Stimulated activated CD4-positive, alpha-beta T cell treated with anti-CD3 and anti-CD28 coated beads, Interleukin-15, amount 100 ng/mL, for 48 hours (primary cell): ENCODE measurements around the gene CDYL.
A peak's percentile ranks its signal among the peaks of the same experiment; 100 is the strongest.

Experiments used
- DNase-seq, 2 donors: peaks; one replicate each; pipeline ENCODE4 v3.0.0-alpha.2; 2020; ENCODE audit warnings: low read depth in 2 of 2

CDYL gene

DNA sequence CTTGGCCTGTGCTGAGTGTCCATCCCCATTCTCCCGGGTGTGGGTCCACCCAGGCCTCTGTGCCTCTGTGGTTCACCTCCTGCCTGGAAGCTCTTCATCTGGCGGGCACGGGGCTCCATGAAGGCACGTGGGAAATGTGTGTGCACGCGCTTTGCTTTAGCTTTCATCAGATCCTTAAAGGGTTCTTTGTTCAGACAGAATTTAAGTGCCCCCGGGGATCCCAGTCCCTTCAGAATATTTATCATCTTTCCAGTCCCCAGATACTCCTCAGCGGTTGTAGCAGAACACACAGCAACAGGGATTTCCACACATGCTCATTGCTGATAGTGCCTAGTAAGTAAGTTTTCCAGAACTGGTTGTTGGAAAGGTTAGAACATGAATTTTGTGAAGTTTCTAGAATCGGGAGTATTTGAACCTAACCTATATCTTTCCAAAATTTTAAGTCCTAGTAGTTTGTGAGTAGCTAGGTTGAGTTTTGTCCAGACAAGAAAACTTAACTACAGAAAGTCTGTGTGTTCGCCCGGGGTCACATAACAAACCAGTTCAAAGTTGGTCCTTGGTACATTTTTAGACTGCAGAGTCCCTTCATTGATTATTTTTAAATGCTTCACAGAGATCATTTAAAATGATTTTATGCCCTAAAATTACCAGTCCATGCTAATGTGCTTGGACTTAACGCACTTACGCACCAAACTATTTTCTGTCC lies 159.9 kb downstream of the CDYL start:
- no peak for DNase-seq

DNA sequence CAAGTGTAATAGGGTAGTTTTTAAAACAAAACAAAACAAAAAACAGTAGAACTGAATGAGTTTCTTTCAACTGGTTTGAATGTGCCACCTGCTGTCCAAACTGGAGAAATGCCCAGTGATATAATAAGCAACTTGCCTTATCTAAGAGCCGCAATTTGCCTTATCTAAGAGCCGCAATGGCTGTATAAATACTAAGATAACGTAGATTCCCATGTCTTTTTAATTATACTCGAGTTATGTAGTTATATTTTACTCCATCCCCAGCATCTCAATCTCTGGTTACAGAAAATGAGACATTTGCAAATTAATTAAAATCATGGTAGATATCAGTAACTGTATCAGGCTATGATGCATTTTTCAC lies 160.5 kb downstream of the CDYL start:
- DNase-seq: no peak

DNA sequence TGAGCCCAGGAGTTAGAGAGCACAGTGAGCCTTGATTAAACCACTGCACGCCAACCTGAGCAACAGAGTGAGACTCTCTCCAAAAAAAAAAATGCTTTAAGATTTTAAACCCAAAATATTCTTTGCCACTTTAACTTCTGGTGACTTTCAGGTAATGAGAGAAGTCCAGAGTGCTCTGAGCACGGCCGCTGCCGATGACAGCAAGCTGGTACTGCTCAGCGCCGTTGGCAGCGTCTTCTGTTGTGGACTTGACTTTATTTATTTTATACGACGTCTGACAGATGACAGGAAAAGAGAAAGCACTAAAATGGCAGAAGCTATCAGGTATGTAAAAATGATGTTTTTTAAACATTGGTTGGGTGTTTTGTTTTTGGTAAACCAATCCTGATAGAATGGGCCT lies 161.2 kb downstream of the CDYL start:
- DNase-seq: no peak

DNA sequence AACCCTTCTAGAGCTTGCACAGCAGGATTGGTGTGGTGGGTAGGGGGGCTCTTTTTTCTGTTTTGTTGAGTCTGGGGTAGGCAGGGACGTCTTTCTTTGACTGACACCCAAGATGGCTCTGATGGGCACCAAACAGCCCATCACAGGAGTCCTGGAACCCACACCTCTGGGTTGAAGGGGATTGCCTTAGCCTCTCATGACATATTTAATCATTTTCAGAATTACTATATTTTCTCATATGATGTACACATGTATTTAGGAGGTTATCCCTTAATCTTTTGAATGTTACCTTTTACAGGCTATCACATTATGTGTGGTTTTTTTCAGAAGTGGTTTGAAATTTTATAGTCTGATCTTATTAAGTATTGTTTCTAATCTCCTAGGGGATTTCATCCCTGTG lies 163.0 kb downstream of the CDYL start:
- DNase-seq: no peak

DNA sequence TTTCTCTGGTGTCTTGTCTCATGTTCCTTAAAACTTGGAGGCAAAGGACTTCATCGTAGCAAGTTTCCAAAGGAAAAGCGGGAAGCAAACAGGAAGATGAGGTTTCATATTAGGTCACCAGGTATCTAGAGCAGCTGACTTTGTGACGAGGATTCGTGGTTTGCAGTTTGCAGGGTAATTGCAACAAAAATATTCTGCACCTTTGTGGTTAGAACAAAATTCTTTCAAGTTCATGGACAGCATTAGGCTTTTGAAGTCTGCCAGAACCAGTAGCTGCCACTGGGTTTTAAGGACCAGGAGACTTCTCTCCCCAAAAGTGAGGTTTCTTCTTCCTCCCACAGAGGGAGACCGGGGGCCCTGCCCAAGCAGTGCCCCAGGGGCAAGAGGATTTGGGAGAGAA lies 164.2 kb downstream of the CDYL start:
- DNase-seq: no peak

DNA sequence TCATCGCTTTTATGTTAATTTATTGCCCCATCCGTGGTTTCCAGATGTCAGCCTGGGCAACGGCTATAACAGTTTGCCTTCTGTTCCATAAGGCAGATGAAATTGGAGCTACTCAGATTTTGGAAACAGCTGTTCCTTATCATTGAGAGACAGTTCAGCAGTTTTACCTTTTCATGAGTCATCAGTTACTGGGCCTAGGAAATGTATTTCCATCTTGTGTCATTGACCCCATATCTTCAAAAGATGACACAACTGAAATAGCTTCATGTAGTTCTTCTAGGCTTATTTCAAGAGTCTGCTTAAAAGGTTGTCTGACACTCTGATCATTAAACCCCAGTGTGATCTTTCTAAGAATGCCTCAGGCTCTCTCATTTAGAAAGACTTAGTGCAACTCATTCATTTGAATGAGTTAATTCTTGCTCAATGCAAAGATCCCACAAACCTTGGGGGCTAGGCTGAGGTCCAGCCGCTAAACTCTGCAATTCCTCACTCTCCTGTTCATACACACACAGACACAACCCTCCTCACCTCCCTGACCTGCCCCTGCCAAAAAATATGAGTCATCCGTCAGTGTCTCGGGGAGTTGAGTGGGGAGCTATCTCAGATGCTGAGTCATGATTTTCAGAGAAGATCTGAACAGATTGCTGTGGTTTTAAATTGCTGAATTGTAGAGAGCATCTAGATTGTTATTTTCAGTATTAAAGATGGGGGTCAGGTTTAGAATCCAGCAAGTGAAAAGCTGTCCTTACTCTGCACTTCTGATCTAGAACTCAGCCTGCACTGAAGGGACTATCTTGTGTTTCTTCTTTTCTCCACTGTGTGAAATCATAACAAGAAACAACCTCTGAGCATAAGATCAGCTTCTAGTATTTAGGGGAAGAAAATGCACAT lies 165.8 kb downstream of the CDYL start:
- peak; percentile 28 to 35 for DNase-seq

DNA sequence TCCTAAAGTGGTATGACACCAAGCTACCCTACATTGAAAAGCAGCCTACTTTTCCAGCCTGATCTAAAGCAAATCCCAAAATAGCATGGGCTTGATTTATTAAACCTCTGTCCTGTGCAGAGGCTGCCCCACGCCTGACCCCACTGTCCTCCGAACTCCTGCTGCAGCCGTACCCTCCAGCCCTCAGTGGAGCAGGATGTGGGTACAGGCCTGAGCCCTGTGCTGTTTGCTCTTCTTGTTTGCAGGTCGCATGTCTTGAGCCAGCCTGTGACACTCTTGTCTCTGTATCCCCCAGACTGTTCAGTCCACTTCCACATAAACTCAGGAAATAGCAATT lies 166.4 kb downstream of the CDYL start:
- DNase-seq: no peak

DNA sequence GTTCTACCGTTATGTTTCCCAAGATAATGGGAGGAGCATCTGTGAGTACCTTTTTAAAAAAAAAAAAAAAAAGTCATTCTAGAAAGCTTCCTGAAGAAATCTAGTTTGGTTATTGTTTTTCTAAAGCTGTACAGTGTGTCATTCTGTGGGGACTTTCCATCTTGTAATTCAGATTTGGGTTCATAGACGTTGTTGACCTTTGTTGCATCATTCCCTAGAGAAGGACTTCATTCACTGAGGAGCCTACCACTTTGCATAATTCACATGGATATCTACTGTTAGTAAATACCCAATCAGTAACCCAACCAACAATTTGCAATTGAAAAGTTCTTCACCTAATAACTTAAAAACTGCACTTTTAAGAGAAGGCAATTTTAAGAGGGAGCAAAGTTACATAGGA lies 167.5 kb downstream of the CDYL start:
- DNase-seq: no peak

DNA sequence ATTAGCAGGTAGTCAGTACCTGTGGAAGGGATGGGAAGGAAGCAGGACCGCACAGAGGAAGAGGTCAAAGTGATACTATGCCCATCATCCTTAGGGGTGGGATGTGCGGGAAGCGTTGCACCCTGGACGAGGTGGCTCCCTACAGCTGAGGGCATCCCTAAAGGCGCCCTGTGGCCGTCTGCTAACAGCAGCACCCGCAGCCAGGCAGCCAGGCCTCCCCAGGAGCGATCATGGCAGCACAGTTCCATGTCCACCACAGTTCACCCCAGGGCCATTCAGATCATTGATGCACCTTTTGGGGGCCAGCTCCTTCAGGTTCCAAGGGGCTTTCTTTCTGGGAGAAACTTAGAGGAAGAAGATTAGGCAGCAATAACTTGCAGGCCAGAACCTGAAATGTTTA lies 168.1 kb downstream of the CDYL start:
- DNase-seq: no peak

DNA sequence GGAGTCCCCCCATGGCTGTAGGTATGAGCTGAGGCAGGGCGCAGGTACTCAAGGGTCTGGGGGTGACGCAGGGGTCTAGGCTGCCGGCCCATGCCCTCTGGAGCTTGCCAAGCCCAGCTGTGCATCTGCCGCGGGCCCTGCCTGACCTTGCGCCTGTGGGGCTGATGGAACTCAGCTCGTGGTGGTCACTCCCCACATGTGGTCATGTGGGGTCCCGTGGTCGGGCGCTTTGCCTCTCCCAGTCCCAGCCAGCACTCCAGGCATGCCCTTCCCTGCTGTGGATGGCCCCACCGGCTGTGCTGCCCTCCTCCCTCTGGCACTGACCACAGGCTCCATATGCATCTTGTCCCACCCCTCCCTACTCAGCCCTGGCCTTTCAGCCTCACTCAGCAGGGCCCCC lies 170.3 kb downstream of the CDYL start:
- no peak for DNase-seq

DNA sequence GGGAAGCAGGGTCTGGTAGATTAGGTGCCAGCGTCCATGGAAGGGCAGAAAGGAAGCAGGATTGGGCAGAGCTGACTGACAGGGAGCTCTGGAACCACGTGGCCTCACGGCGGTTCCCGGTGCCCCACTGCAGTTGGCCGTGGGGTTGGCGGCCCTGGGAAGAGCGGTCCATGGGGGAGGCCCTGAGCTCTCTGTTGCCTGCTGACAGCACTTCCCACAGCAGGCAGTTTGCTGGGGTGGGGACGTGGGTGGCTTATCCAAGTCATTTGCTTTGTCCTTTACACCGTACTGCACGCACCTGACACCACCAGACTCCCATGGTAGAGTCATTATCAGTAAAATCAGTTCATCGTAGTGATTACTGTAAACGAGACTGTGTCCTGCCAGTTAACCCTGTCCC lies 171.5 kb downstream of the CDYL start:
- DNase-seq: no peak

DNA sequence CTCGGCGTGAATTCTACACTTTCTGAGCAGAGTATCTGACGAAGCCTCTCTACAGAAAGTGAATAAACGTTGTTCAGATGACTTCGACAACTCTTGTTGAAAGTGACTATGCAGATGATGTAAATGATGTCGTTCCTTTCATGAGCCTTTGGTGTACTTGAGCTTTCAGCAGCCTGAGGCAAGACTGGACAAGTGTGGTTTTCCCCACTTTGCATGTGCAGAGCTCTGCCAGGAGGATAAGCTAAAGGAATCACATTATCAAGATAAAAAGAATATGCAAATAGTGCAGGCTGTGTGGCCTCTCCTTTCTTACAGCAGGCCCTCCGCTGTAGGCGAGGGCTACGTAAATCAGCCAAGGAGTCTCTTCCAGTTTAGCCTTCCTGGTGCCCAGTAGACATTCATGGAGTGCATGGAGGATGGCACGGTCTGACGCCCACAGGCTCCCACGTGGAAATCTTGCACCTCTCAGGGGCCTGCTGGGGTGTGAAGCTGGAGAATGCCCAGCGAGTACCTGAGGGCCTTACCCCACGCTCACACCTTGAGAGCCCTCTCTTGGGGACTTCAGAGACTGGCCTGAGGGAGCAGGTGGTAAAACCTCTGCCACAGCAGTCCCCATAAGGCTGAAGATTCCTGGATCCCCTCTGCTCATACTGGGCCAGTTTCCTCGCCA lies 172.7 kb downstream of the CDYL start:
- no peak for DNase-seq

DNA sequence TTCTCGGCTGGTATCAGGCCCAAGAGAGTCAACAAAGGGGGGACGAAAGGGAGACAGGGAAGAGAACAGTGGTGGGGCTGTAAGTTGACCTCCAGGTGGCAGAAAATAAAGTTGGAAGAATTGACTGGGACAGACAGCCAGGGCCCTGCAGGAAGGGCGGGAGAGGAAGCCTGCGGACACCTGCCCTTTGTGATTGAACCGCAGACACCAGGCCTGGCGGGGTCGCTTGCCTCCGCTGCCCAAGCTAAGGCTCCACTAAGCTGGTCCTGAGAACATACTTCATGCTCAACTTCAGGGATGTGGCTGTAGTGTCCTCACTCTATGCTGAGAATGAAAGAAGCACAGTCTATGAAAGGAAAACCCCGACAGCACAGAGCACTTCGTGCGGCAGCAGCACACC lies 173.9 kb downstream of the CDYL start:
- DNase-seq: no peak

DNA sequence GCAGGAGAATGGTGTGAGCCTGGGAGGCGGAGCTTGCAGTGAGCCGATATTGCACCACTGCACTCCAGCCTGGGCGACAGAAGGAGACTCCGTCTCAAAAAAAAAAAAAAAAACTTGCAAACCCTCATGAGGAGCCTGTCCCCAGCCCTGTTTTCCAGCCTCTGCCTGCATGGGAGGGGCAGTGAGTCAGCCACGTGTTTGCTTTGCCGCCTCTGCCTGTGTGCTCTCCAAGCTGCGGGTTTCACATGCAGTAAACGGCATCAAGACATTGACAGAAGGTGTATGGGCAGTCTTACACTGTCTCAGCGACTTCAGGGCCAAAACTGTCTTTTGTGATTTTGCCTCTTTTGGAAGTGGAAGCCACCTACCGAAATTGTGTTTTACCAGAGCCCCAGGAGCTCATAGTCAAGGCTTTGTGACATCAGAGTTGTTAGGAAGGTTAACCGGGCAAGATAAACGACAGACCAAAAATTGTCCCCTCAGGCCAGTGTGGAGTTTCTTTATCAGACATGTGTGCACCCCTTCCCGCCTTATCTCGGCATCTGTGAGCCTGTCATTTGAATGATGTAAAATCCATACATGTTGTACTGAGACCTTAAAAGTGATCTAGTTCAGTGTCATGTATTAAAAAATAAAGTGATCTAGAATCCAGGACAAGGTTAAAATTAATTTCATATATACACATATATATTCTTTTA lies 174.8 kb downstream of the CDYL start:
- DNase-seq: no peak

DNA sequence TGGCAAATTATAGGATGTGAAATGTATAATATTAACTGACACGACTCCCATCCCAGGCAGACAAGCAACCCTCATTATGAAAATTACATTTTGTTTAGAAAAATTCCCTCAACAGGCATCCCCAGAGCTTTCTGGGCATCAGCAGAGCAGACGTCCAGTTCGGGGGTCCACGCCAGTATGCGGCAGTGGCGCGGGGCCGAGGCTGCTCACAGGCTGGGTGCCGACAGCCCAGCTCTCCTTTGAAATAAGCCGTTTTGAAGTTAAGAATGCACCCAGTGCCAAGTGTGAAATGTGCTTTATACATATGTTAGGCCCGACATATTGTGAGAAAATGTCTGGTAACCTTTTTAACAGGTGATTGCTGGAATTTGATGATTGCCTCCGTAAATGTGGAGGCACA lies 177.2 kb downstream of the CDYL start:
- DNase-seq: no peak

DNA sequence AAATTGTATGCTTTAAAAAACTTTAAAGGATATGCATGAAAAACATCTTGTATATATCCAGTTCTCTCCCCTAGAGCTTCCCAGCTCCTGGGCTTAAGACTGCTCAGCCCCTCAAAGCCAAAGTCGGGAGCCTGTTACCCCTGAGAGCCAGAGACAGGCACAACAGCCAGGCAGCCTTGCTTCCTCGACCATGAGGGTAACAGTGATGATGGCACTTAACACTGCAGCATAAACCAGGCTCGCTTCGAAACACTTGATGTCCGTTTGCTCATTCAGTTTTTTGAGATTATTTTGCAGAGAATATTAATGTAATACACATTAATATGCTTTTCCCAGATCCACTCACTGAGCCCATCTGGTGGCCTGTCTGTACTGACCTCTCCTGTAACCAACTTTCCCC lies 180.4 kb downstream of the CDYL start:
- no peak for DNase-seq

DNA sequence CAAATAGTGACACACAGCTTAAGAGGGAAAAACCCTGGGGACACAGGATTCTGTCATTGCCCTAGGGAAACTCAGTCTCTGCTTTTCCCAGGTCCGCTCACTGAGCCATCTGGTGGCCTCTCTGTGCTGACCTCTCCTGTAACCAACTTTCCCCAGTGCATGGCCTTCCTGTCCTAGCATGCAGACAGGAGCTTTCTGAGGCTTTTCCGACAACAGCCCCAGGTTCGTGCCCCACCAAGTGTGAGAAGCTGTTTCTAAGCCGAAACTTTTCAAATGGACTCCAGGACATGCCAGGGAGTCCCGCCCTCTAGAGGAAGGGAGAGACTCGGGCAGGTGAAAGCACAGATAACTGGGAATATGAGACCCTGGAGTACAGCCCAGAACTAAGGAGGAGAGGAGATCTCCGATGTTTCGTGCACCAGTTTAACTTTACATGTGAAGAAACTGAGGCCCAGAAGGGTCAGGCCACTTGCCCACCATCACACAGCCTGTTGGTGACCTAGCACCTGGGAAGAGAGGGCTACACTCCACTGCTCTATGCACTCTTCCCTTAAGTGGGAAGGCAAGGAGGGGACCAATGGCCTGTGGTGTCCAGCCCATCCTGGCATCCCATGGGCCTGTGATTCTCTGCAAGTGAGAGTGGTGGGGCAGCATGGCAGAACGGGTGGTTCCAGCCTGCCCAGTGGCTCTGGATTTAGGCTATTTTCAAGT lies 181.5 kb downstream of the CDYL start:
- no peak for DNase-seq

DNA sequence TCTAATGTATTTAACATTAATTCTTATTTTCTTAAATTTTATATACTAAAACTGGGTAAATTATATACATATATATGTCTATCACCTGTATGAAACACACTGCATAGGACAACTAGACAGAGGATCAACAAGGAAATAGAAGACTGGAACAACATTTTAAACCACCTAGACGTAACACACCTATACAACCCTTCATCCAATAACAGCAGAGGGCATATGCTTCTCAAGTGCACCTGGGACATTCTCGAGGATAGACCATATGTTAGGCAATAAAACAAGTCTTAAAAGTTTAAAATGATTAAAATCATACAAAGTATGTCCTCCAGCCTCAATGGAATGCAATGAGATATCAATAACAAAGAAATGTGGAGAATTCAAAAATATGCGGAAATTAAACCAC lies 182.4 kb downstream of the CDYL start:
- DNase-seq: no peak

DNA sequence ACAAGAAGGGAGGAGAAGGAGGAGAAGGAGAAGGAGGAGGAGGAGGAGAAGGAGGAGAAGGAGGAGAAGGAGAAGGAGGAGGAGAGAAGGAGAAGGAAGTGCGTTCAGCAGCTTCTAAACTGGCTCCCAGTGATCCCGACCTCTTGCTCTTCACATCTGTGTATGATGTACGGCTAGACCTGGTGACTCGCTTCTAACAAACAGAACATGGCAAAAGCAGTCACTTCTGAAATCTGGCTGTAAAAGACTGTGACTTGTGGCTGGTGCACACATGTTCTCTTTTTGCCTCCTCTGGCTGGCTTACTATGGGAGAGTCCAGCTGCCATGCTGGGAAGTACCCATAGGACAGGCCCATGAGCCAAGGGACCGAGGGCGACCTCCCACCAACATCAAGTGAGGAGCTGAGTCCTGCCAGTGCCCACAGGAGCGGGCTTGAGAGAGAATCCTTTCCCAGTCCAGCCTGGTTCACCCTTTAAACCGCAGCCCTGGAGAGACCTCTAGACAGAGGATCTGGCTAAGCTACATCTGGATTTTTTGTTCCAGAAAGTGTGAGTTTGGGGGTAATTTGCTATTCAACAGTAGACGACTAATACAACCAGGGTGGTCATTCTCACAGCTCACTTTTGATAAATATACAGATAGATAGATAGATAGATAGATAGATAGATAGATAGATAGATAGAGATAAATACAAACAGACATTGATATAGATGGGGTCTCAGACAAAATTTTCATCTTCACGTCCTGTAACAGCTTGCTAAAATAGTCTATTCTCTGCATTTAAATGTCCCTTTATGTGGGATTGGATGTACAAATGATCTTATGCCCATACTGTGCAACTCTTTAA lies 185.3 kb downstream of the CDYL start:
- no peak for DNase-seq

DNA sequence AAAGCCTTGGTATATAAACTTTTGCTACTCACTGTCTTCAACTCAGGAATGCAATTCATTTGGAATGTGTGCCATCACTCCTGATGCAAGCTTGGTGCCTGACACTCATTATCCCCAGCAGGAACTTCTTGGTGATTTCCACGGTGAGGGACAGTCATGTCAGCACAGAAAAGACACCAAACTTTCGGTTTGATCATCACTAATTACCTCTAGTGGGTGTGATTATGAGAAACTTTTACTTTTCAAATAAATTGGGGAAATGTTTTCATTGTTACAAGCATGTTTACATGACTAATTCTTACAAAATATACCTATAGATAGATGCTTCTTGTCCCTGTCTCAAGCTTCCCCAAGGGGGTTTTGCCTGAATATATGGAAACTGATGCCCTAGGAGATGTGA lies 186.7 kb downstream of the CDYL start:
- no peak for DNase-seq
